Brain pericyte (primary cell): Measurements from ENCODE around the gene MNX1.

Experiments
- DNase-seq: peaks from one replicate; pipeline ENCODE4 v3.0.0-alpha.2; 2012; ENCODE audit warnings: low read depth, low spot score

MNX1 gene

GRCh38 chr7:157014635-157015555 lies 4.4 kb upstream of the MNX1 start:
- DNase-seq: no peak

GRCh38 chr7:157013602-157014549 lies 3.4 kb upstream of the MNX1 start:
- no peak for DNase-seq

- DNase-seq: no peak
These were observed 2.6 kb upstream of the MNX1 start for GRCh38 chr7:157013101-157013500.

GRCh38 chr7:157012113-157012547 lies 1.7 kb upstream of the MNX1 start:
- no peak for DNase-seq

- no peak for DNase-seq
These were observed 1.1 kb upstream of the MNX1 start for GRCh38 chr7:157011333-157012112.

GRCh38 chr7:157009778-157010587 lies 480 bp downstream of the MNX1 start:
- DNase-seq: no peak

GRCh38 chr7:157009170-157009777 lies 1.2 kb downstream of the MNX1 start:
- DNase-seq: no peak

GRCh38 chr7:157008206-157009169 lies 2.0 kb downstream of the MNX1 start:
- DNase-seq: no peak

GRCh38 chr7:157007470-157008066 lies 2.9 kb downstream of the MNX1 start:
- no peak for DNase-seq

- no peak for DNase-seq
These were observed 3.5 kb downstream of the MNX1 start for GRCh38 chr7:157006829-157007469.

GRCh38 chr7:157006205-157006747 lies 4.2 kb downstream of the MNX1 start:
- DNase-seq: no peak

GRCh38 chr7:157005456-157006204 lies 4.8 kb downstream of the MNX1 start:
- DNase-seq: no peak

- no peak for DNase-seq
These were observed 5.7 kb downstream of the MNX1 start for GRCh38 chr7:157004521-157005455.

- DNase-seq: no peak
These were observed 6.5 kb downstream of the MNX1 start for GRCh38 chr7:157003756-157004520.

- no peak for DNase-seq
These were observed 7.1 kb downstream of the MNX1 start for GRCh38 chr7:157003445-157003755.
